ENCODE results near the gene ZG16B.

DNA sequence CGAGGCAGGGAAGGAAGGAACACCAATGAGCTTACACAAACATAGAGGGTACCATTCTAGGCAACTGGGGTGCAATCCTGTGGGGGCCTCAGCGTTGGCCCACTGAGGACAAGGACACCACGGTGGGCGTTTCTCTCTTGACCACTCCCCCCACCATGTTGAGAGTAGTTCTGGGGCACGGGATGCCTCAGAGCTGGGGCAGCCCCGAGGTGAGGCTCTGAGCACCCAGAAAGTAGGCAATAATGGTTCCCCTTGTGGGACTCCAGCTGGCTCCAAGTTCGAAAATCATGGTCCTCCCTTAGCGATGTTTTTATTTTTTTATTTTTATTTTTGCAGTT lies 8.0 kb upstream of the ZG16B start:
- TF ChIP-seq, protein P1, sequence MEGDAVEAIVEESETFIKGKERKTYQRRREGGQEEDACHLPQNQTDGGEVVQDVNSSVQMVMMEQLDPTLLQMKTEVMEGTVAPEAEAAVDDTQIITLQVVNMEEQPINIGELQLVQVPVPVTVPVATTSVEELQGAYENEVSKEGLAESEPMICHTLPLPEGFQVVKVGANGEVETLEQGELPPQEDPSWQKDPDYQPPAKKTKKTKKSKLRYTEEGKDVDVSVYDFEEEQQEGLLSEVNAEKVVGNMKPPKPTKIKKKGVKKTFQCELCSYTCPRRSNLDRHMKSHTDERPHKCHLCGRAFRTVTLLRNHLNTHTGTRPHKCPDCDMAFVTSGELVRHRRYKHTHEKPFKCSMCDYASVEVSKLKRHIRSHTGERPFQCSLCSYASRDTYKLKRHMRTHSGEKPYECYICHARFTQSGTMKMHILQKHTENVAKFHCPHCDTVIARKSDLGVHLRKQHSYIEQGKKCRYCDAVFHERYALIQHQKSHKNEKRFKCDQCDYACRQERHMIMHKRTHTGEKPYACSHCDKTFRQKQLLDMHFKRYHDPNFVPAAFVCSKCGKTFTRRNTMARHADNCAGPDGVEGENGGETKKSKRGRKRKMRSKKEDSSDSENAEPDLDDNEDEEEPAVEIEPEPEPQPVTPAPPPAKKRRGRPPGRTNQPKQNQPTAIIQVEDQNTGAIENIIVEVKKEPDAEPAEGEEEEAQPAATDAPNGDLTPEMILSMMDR (conservative IDR thresholded peaks at IDR 0.05 in 1 of 2, IDR thresholded peaks at IDR 0.05 in 1 of 2; ENCODE audit: low read depth in 1 of 2, low read length in 2 of 2), result no peak
- TF ChIP-seq EZH2 (IDR thresholded peaks at IDR 0.05; ENCODE audit: low read length, missing control alignments), result no peak
